ENCODE measurements around the gene CHCHD10. TPM values are rescaled to one million over a fixed set of nuclear protein-coding genes. Genes with fewer than 3 reads are reported as not detected.

Gene CHCHD10
- total RNA-seq, 4 donors from 2014 or later, result 19.9 to 61.2 (median 31.2) TPM

- no peak for DNase-seq (ENCODE audit: low spot score)
- no peak for TF ChIP-seq CTCF (IDR thresholded peaks at IDR 0.05)
- no peak for ATAC-seq (ENCODE audit: low FRiP score)
Measured at GRCh38 chr22:23804781-23805291, 37.1 kb upstream of the CHCHD10 start.

GRCh38 chr22:23803001-23803819 is 35.4 kb upstream of the CHCHD10 start:
- DNase-seq (ENCODE audit: low spot score), result no peak
- ATAC-seq (ENCODE audit: low FRiP score), result no peak
- TF ChIP-seq CTCF (IDR thresholded peaks at IDR 0.05), result no peak

- ATAC-seq (ENCODE audit: low FRiP score) (no peak), DNase-seq (ENCODE audit: low spot score) (no peak)
- no peak for TF ChIP-seq CTCF (IDR thresholded peaks at IDR 0.05)
Measured at GRCh38 chr22:23801886-23802377, 34.2 kb upstream of the CHCHD10 start.

- ATAC-seq (ENCODE audit: low FRiP score) (no peak), DNase-seq (ENCODE audit: low spot score) (no peak)
Measured at GRCh38 chr22:23801238-23801821, 33.6 kb upstream of the CHCHD10 start.

GRCh38 chr22:23800297-23801237 is 32.8 kb upstream of the CHCHD10 start:
- DNase-seq (ENCODE audit: low spot score) (no peak), ATAC-seq (ENCODE audit: low FRiP score) (no peak)
- TF ChIP-seq CTCF (IDR thresholded peaks at IDR 0.05), result no peak

More at GRCh38 chr22:23801238-23801821, 33.6 kb upstream of the CHCHD10 start:
- no peak for TF ChIP-seq CTCF (IDR thresholded peaks at IDR 0.05)

- DNase-seq (ENCODE audit: low spot score), result no peak
- TF ChIP-seq CTCF (IDR thresholded peaks at IDR 0.05), result no peak
- no peak for ATAC-seq (ENCODE audit: low FRiP score)
Measured at GRCh38 chr22:23796461-23796860, 28.7 kb upstream of the CHCHD10 start.
